Heart left ventricle (tissue), 16 donors: Measurements from ENCODE around the gene USP2. TPM values are rescaled to one million over a fixed set of nuclear protein-coding genes. Genes with fewer than 3 reads are reported as not detected.

Experiments
- ATAC-seq, 4 donors: fragments of 200-7000 bp; cut with Tn5 transposase; one replicate each; pipeline ENCODE4 v1.9.1; 2020 to 2022; ENCODE audit warnings: moderate library complexity in 4 of 4, mild to moderate bottlenecking in 3 of 4, moderate number of reproducible peaks in 1 of 4
- DNase-seq, 5 donors: peaks; one replicate each; pipeline ENCODE4 v3.0.0-alpha.2; 2020
- H3K27ac ChIP-seq, 12 donors: fragments of 200-600 bp; sonication (generic) in 4 of 12; one replicate each; pipeline versions ENCODE4 v1.5.0 to v1.8.0; 2016 to 2022; ENCODE audit warnings: mild to moderate bottlenecking in 2 of 12
- H3K27me3 ChIP-seq, 9 donors: fragments of 200-600 bp; sonication (generic) in 2 of 9; one replicate each; pipeline versions ENCODE4 v1.5.1 to v1.8.0; 2016 to 2022; ENCODE audit warnings: mild to moderate bottlenecking in 3 of 9
- H3K36me3 ChIP-seq, 9 donors: fragments of 200-600 bp; sonication (generic) in 2 of 9; one replicate each; pipeline versions ENCODE4 v1.5.0 to v1.8.0; 2018 to 2022; ENCODE audit warnings: mild to moderate bottlenecking in 2 of 9
- H3K4me1 ChIP-seq, 12 donors: fragments of 200-600 bp; sonication (generic) in 4 of 12; one replicate each; pipeline versions ENCODE4 v1.5.0 to v1.8.0; 2016 to 2022; ENCODE audit warnings: mild to moderate bottlenecking in 3 of 12
- H3K4me3 ChIP-seq, 12 donors: fragments of 200-600 bp; sonication (generic) in 4 of 12; one replicate each; pipeline versions ENCODE4 v1.5.0 to v1.8.0; 2017 to 2022; ENCODE audit warnings: mild to moderate bottlenecking in 9 of 12, moderate library complexity in 4 of 12
- H3K9me3 ChIP-seq, 12 donors: fragments of 200-600 bp; sonication (generic) in 4 of 12; one replicate each; pipeline versions ENCODE4 v1.5.0 to v1.8.0; 2016 to 2022; ENCODE audit warnings: mild to moderate bottlenecking in 1 of 12
- CTCF ChIP-seq, 12 donors: fragments of 200-600 bp; sonication (generic) in 4 of 12; IDR thresholded peaks; one replicate each; pipeline versions ENCODE4 v1.5.0 to v1.8.0; 2018 to 2022; ENCODE audit warnings: antibody characterized with exemption in 12 of 12, mild to moderate bottlenecking in 5 of 12
- POLR2A ChIP-seq, 2 donors: fragments of 450-650 bp; IDR thresholded peaks; one replicate each; pipeline ENCODE4 v1.6.1; 2017; ENCODE audit warnings: antibody characterized with exemption in 2 of 2, mild to moderate bottlenecking in 2 of 2, moderate library complexity in 2 of 2
- WGBS, 4 donors: extraction: QIAGEN DNeasy Blood & Tissue Kit in 2 of 4; methylation state at CpG; one replicate each; pipeline versions ENCODE4 v1.1.5 to v1.1.7; 2013 to 2018; 5-methylcytosine and 5-hydroxymethylcytosine counted together
- intact Hi-C, 10 donors: fragments of 100-400 bp; cut with DNase I; formaldehyde crosslinking; loops; one replicate each; pipeline versions ENCODE4 v1.11.1 to v1.14.2; 2022
- polyA plus RNA-seq, 2 donors: library from polyadenylated mRNA; stranded (reverse); fragments of 200-250 nt; gene quantifications; one replicate each; pipeline ENCODE4 v1.2.3, GENCODE V29; 2013
- total RNA-seq, 9 donors: library from RNA; depleted of rRNA in 2 of 9; stranded (reverse); fragments of >200 nt in 2 of 9; fragmentation: NEBNext Ultra II Directional in 3 of 9; extraction: Animal tissue kit (Norgen Biotek cat#: 25700) in 3 of 9; gene quantifications; one replicate each; pipeline versions ENCODE4 v1.1.0 to v1.2.4, GENCODE V29; 2016 to 2023
- donor health status: ischemic (EF 13 %, LVEDD 7.1; RV severe dilation, severe dysfunction).
- donor health status: healthy with polysubstance abuse.
- donor health status: DM: no; HTN: yes; CAD: no.
- donor health status: DM: no; HTN: no; CAD: no.
- donor health status: ischemic (EF 25% LVEDD 6.9; RV normal size, moderate dysfunction).
- donor health status: ischemic (EF 25% LVEDD 5.7; RV mildly dilated, moderate dysfunction).
- donor health status: healthy.
- donor health status: DM: yes; HTN: yes; CAD: no.
- donor health status: ischemic (EF 35%, LVEDD 5.7; RV mildly dilated, moderate dysfunction).
- donor health status: nonischemic (EF 11% LVEDD 7.7; RV severe dilation, severe dysfunction).
- donor health status: DM: yes; HTN: yes; CAD: no.
- donor health status: PGD.
- donor health status: ischemic (EF 29% LVEDD 5.4; RV normal size, mild dysfunction).
- donor health status: nonischemic (EF 23%, LVEDD 6.1; RV moderate dilation, normal function).

Gene USP2
- total and polyA plus RNA-seq, 11 donors, result 53.7 to 138 (median 108) TPM

GRCh38 chr11:119400860-119401259 is 19.4 kb upstream of the USP2 start:
- TF ChIP-seq POLR2A (IDR thresholded peaks at IDR 0.05) (no peak), CTCF (IDR thresholded peaks at IDR 0.05) (no peak)
- intact Hi-C loops, result no loop called here
- no peak for ATAC-seq
- H3K4me3 ChIP-seq, result no peak overlapping the region
- H3K4me1 ChIP-seq, result no peaks in the 10 kb centered on the region
- H3K9me3 ChIP-seq, result peaks cover 0 to 46% (median 23%) of the 10 kb centered on the region in 12 donors
- no peaks in the 10 kb centered on the region for H3K27me3 ChIP-seq
- DNase-seq, result no peak
- H3K27ac ChIP-seq, result no peak overlapping the region
- H3K36me3 ChIP-seq, result no peaks in the 10 kb centered on the region

- TF ChIP-seq CTCF (IDR thresholded peaks at IDR 0.05) (no peak), POLR2A (IDR thresholded peaks at IDR 0.05) (no peak)
- no peak overlapping the region for H3K27ac ChIP-seq
- no peak for ATAC-seq
- no peaks in the 10 kb centered on the region for H3K36me3 ChIP-seq
- no peak for DNase-seq
- H3K27me3 ChIP-seq, result no peaks in the 10 kb centered on the region
- intact Hi-C loops, result no loop called here
- H3K4me1 ChIP-seq, result no peaks in the 10 kb centered on the region
- peaks cover 0 to 46% (median 23%) of the 10 kb centered on the region in 12 donors for H3K9me3 ChIP-seq
- H3K4me3 ChIP-seq, result no peak overlapping the region
Measured at GRCh38 chr11:119397740-119398139, 16.2 kb upstream of the USP2 start.

DNA sequence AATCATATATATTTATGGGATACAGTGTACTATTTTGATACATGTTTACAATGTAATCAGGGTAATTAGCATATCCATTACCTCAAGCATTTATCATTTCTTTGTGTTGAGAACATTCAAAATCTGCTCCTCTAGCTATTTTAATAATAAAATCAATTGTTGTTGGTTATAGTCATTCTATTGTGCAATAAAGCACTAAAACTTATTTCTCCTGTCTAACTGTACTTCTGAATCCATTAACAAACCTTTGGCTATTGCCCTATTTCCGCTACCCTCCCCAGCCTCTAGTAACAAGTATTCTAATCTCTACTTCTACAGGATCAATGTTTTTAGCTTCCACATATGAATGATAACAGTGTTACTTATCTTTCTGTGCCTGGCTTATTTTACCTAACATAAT is 15.3 kb upstream of the USP2 start:
- Histone ChIP-seq H3K27me3 (no peaks in the 10 kb centered on the region), H3K9me3 (peaks cover 0 to 43% (median 23%) of the 10 kb centered on the region in 12 donors), H3K4me1 (no peaks in the 10 kb centered on the region), H3K27ac (no peak overlapping the region), H3K36me3 (no peaks in the 10 kb centered on the region), H3K4me3 (no peak overlapping the region)
- TF ChIP-seq POLR2A (IDR thresholded peaks at IDR 0.05) (no peak), CTCF (IDR thresholded peaks at IDR 0.05) (no peak)
- no peak for DNase-seq
- WGBS, 4 donors, result 95 to 98% (median 95%) methylated on average over 1 of the region's 1 CpG
- ATAC-seq, result no peak
- intact Hi-C loops, result no loop called here

DNA sequence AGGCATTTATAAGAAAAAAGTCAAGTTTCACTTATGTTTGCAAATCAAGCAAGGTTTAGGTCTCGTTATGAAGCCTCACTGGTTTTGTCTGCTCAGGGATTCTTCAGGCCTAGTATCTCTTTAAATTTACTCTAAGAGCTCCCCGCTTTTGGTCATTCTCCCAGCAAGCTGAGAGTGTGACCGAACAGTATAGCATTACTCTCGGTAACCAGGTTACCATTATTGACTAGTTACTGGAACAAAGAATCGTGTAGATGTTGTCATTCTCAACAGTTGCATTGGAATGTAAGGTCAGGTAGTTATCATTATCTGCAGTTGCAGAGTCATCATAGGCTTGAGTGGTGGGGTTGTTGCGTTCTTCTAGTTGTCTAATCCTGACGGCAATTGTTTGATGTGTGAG is 9.8 kb upstream of the USP2 start:
- no peak overlapping the region for H3K27ac ChIP-seq
- ATAC-seq, result no peak

More for the DNA sequence above, 9.8 kb upstream of the USP2 start:
- H3K9me3 ChIP-seq, result no peaks in the 10 kb centered on the region
- no peak overlapping the region for H3K4me3 ChIP-seq
- no peaks in the 10 kb centered on the region for H3K4me1 ChIP-seq
- 89 to 90% (median 89%) methylated on average over 7 of the region's 7 CpGs for WGBS, 4 donors
- TF ChIP-seq POLR2A (IDR thresholded peaks at IDR 0.05), result no peak
- TF ChIP-seq CTCF (IDR thresholded peaks at IDR 0.05), result no peak
- H3K27me3 ChIP-seq, result no peaks in the 10 kb centered on the region
- H3K36me3 ChIP-seq, result no peaks in the 10 kb centered on the region
- intact Hi-C loops, result no loop called here
- no peak for DNase-seq
